HepG2 (cell line): ENCODE results near the gene SECTM1.

ENCODE experiments used
- CCDC6 ChIP-seq: sonication (generic); formaldehyde crosslinking; IDR thresholded peaks from 2 replicates; pipeline ENCODE4 v1.8.1; 2022; ENCODE audit warnings: mild to moderate bottlenecking, missing genetic modification reagents, moderate library complexity
- RAD21 ChIP-seq: fragments of 450-650 bp; formaldehyde crosslinking; IDR thresholded peaks from 2 replicates; pipeline ENCODE4 v1.5.0; 2020; ENCODE audit warnings: mild to moderate bottlenecking

GRCh38 chr17:82277851-82278250 lies 55.7 kb downstream of the SECTM1 start:
- TF ChIP-seq RAD21 (CRISPR knock-in tag): no peak
- TF ChIP-seq CCDC6 (CRISPR knock-in tag): no peak
